ENCODE results near the gene LTA. TPM values are rescaled to one million over a fixed set of nuclear protein-coding genes. Genes with fewer than 3 reads are reported as not detected.

The LTA gene
- total RNA-seq, 2 experiments from 2014 or later, result 328 to 335 TPM

DNA sequence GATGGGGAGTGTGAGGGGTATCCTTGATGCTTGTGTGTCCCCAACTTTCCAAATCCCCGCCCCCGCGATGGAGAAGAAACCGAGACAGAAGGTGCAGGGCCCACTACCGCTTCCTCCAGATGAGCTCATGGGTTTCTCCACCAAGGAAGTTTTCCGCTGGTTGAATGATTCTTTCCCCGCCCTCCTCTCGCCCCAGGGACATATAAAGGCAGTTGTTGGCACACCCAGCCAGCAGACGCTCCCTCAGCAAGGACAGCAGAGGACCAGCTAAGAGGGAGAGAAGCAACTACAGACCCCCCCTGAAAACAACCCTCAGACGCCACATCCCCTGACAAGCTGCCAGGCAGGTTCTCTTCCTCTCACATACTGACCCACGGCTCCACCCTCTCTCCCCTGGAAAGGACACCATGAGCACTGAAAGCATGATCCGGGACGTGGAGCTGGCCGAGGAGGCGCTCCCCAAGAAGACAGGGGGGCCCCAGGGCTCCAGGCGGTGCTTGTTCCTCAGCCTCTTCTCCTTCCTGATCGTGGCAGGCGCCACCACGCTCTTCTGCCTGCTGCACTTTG is 3.3 kb downstream of the LTA start, which contains the start of gene TNF:
TNF (plus strand) TSS at position 231 of the 567 bp plus-strand sequence; CDS start at position 408, 177 bp downstream.
- Mint-ChIP-seq H3K27me3 (no peaks in the 10 kb centered on the region), H3K4me1 (peaks cover 62% of the 10 kb centered on the region)

DNA sequence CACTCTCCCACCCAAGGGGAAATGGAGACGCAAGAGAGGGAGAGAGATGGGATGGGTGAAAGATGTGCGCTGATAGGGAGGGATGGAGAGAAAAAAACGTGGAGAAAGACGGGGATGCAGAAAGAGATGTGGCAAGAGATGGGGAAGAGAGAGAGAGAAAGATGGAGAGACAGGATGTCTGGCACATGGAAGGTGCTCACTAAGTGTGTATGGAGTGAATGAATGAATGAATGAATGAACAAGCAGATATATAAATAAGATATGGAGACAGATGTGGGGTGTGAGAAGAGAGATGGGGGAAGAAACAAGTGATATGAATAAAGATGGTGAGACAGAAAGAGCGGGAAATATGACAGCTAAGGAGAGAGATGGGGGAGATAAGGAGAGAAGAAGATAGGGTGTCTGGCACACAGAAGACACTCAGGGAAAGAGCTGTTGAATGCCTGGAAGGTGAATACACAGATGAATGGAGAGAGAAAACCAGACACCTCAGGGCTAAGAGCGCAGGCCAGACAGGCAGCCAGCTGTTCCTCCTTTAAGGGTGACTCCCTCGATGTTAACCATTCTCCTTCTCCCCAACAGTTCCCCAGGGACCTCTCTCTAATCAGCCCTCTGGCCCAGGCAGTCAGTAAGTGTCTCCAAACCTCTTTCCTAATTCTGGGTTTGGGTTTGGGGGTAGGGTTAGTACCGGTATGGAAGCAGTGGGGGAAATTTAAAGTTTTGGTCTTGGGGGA is 4.0 kb downstream of the LTA start:
- H3K4me3 Mint-ChIP-seq, result peak overlapping the region; percentile 93
- H3K27me3 Mint-ChIP-seq, result no peaks in the 10 kb centered on the region
- no peak for DNase-seq
- peak overlapping the region; percentile 99 for H3K27ac Mint-ChIP-seq
- peaks cover 76% of the 10 kb centered on the region for H3K36me3 Mint-ChIP-seq
- peaks cover 58% of the 10 kb centered on the region for H3K4me1 Mint-ChIP-seq
- no peaks in the 10 kb centered on the region for H3K9me3 Mint-ChIP-seq

More for the DNA sequence above, 3.3 kb downstream of the LTA start, which contains the start of gene TNF:
- H3K36me3 Mint-ChIP-seq, result peaks cover 70% of the 10 kb centered on the region
- no peaks in the 10 kb centered on the region for H3K9me3 Mint-ChIP-seq
- peak; percentile 83 for DNase-seq
- H3K27ac Mint-ChIP-seq, result peak within 1 kb of the TSS; percentile 99
- peak within 1 kb of the TSS; percentile 93 for H3K4me3 Mint-ChIP-seq

DNA sequence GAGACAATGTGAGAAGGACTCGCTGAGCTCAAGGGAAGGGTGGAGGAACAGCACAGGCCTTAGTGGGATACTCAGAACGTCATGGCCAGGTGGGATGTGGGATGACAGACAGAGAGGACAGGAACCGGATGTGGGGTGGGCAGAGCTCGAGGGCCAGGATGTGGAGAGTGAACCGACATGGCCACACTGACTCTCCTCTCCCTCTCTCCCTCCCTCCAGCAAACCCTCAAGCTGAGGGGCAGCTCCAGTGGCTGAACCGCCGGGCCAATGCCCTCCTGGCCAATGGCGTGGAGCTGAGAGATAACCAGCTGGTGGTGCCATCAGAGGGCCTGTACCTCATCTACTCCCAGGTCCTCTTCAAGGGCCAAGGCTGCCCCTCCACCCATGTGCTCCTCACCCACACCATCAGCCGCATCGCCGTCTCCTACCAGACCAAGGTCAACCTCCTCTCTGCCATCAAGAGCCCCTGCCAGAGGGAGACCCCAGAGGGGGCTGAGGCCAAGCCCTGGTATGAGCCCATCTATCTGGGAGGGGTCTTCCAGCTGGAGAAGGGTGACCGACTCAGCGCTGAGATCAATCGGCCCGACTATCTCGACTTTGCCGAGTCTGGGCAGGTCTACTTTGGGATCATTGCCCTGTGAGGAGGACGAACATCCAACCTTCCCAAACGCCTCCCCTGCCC is 4.9 kb downstream of the LTA start:
- peak overlapping the region; percentile 99 for H3K27ac Mint-ChIP-seq
- peaks cover 51% of the 10 kb centered on the region for H3K4me1 Mint-ChIP-seq
- H3K27me3 Mint-ChIP-seq, result no peaks in the 10 kb centered on the region

DNA sequence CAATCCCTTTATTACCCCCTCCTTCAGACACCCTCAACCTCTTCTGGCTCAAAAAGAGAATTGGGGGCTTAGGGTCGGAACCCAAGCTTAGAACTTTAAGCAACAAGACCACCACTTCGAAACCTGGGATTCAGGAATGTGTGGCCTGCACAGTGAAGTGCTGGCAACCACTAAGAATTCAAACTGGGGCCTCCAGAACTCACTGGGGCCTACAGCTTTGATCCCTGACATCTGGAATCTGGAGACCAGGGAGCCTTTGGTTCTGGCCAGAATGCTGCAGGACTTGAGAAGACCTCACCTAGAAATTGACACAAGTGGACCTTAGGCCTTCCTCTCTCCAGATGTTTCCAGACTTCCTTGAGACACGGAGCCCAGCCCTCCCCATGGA is 5.5 kb downstream of the LTA start:
- Mint-ChIP-seq H3K4me3 (peak overlapping the region; percentile 93), H3K9me3 (no peaks in the 10 kb centered on the region), H3K4me1 (peaks cover 54% of the 10 kb centered on the region), H3K27ac (peak overlapping the region; percentile 99), H3K36me3 (peaks cover 83% of the 10 kb centered on the region), H3K27me3 (no peaks in the 10 kb centered on the region)
- DNase-seq, result no peak

More for the DNA sequence above, 4.9 kb downstream of the LTA start:
- Mint-ChIP-seq H3K36me3 (peaks cover 85% of the 10 kb centered on the region), H3K9me3 (no peaks in the 10 kb centered on the region), H3K4me3 (peak overlapping the region; percentile 93)
- no peak for DNase-seq

DNA sequence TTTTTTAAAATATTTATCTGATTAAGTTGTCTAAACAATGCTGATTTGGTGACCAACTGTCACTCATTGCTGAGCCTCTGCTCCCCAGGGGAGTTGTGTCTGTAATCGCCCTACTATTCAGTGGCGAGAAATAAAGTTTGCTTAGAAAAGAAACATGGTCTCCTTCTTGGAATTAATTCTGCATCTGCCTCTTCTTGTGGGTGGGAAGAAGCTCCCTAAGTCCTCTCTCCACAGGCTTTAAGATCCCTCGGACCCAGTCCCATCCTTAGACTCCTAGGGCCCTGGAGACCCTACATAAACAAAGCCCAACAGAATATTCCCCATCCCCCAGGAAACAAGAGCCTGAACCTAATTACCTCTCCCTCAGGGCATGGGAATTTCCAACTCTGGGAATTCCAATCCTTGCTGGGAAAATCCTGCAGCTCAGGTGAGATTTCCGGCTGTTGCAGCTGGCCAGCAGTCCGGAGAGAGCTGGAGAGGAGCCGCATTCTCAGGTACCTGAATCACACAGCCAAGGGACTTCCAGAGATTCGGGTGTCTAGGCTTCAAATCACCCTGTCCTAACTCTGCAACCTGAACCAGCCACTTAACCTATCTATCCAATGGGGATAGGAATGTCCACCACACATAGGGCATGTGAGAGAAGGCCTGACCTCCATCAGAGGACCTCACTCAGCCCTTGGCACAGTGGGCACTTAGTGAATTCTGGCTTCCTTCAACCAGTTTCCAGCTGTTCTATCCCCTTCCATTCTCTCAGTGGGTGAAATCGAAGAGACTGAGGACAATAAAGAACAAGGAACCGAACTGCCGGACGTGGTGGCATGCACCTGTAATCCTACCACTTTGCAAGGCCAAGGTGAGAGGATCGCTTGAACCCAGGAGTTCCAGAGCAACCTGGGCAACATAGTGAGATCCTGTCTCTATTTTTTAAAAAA is 6.4 kb downstream of the LTA start:
- Mint-ChIP-seq H3K4me1 (peaks cover 52% of the 10 kb centered on the region), H3K27me3 (no peaks in the 10 kb centered on the region), H3K27ac (peak overlapping the region; percentile 92), H3K9me3 (no peaks in the 10 kb centered on the region), H3K36me3 (peaks cover 78% of the 10 kb centered on the region), H3K4me3 (peak overlapping the region; percentile 93)
- DNase-seq, result no peak

DNA sequence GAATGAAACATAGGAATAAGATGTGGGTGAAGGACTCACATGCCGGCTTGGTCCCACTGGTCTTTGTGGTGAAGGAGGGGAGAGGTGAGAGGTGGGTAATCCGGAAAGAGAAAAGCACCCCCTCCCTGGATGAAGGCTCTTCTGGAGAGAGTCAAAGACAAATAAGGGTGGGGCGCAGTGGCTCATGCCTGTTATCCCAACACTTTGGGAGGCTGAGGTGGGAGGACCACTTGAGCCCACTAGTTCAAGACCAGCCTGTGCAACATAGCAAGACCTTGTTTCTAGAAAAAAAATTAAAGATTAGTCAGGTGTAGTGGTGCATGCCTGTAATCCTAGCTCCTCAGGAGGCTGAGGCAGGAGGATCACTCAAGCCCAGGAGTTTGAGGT is 7.0 kb downstream of the LTA start:
- Mint-ChIP-seq H3K4me3 (peak overlapping the region; percentile 93), H3K36me3 (peaks cover 72% of the 10 kb centered on the region), H3K27ac (peak overlapping the region; percentile 92), H3K9me3 (no peaks in the 10 kb centered on the region), H3K4me1 (peaks cover 49% of the 10 kb centered on the region), H3K27me3 (no peaks in the 10 kb centered on the region)
- no peak for DNase-seq

DNA sequence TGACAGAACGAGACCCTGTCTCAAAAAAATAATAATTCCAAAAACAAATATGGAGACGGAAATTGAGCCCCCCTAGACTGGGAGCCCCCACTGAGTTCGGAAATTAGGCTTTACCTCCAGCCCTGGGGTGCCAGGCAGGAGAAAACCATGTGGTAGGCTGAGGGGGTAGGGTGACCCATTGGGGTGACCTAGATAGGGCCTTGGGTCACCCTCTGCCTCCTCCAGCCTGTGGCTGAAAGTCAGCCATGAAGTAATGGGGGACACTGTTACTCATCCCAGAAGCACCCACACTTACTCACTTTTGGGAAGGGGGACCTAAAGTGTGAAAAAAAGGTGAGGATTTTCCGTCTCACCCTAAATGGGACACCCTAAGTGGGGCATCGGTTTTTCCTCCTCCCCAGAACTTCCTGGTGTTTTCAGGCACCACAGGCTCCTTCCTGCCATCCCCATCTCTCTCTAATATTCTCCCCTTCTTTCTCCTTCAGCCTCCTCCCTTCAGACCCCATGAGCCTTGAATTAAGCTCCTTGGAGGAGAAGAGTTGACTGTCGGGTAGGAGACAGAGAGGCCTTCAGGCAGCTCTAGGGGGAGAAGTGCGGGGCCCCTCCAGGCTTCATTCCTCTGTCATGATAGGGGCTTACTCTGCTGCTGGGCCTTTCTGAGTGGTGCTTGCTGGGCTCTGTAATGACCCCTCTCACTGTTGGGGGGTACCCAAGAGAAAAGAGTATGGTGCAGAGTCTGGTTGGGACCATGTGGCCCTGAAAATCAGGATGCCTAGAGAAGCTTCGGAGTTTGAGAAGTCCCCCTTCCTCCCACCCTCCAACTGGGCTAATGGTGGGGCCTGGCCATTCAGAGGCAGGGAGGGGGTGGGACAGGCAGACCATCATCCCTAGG is 7.7 kb downstream of the LTA start:
- H3K4me1 Mint-ChIP-seq, result peaks cover 44% of the 10 kb centered on the region
- no peak for DNase-seq
- no peaks in the 10 kb centered on the region for H3K9me3 Mint-ChIP-seq
- peak overlapping the region; percentile 92 for H3K27ac Mint-ChIP-seq
- peak overlapping the region; percentile 93 for H3K4me3 Mint-ChIP-seq
- H3K36me3 Mint-ChIP-seq, result peaks cover 69% of the 10 kb centered on the region
- no peaks in the 10 kb centered on the region for H3K27me3 Mint-ChIP-seq

DNA sequence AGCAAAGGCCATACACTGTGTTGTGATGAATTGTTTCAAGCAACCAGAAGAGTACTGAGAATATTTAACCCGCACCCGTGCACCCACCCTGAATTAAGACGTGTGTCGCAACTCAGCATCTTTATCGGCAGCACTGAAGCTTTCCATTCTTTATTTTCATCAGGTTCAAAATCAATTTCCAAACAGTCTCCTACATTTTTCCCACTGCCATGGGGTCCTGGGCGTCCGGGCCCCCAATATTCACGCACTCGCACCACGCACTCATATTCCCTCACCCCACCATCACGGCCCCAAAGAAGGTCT is 8.3 kb downstream of the LTA start:
- Mint-ChIP-seq H3K27me3 (no peaks in the 10 kb centered on the region), H3K9me3 (no peaks in the 10 kb centered on the region), H3K4me3 (peak overlapping the region; percentile 93), H3K4me1 (peaks cover 39% of the 10 kb centered on the region), H3K27ac (peak overlapping the region; percentile 92), H3K36me3 (peaks cover 66% of the 10 kb centered on the region)
- no peak for DNase-seq

DNA sequence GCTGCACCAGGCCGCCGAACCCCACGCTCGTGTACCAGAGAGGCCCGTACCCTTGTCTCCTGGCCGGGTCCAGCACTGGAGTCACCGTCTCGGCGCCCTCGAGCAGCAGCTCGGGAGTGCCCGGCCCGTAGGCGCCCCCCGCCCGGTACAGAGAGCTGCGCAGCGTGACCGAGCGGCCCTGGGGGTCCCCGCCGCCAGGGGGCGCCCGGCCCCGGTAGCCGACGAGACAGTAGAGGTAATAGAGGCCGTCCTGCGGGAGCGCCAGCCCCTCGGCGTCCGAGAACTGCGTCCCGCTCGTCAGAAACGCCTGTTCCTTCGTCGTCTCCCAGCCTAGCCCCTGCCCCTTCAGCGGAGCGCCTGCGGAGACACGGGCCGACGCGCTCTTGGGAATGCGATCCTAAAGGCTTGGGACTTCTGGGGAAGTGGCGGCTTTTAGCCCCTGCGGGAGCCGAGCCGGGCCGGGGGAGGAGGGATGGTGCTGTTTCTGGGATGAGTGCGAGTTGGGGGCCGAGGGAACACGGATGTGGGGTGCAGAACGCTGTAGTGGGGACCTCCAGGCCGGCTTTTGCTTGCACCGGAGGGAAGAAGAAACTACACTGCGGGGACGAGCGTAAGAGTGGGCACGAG is 8.8 kb downstream of the LTA start:
- peak overlapping the region; percentile 92 for H3K27ac Mint-ChIP-seq
- peak overlapping the region; percentile 93 for H3K4me3 Mint-ChIP-seq
- peaks cover 43% of the 10 kb centered on the region for H3K4me1 Mint-ChIP-seq
- no peaks in the 10 kb centered on the region for H3K27me3 Mint-ChIP-seq
- no peaks in the 10 kb centered on the region for H3K9me3 Mint-ChIP-seq
- H3K36me3 Mint-ChIP-seq, result peaks cover 63% of the 10 kb centered on the region
- DNase-seq, result peak; percentile 92

DNA sequence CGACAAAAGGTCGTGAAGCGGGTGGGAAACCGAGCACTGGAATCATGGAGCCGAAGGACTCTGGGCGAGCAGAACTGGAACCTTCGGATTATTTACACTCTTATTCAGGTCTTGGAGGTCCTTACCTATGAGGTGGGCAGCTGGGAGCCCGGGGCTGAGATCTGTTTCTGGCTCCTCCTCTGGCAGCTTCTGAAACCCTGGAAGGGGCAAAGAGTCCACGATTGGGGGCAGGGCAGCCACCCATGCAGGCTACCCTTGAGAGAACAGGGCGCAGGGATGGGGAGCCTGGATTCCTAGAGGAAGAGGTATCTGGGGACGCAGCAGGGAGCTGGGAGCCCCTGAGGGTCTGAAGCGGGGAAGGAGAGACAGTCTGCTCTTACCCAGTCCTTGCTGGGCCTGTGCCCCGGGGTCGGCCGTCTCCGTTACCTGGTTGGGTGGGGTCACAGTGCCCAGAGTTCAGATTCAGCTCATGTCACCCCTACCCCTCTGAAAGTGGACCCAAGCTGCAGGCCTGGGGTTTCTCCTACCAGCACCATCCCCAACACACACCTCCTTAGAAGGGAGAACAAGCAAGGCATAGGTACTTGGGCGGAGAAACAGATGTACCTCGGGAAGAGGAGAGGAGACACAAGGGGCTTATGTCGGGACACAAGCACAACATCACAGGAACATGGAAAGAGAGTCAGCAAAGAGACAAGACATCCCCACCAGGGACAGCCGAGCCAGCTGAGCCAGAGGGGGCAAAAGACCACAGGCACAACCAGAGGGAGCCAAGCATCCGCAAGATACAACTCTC is 9.5 kb downstream of the LTA start:
- H3K27me3 Mint-ChIP-seq, result no peaks in the 10 kb centered on the region
- H3K36me3 Mint-ChIP-seq, result peaks cover 56% of the 10 kb centered on the region
- peaks cover 50% of the 10 kb centered on the region for H3K4me1 Mint-ChIP-seq
- peak overlapping the region; percentile 93 for H3K4me3 Mint-ChIP-seq
- DNase-seq, result no peak
- peak overlapping the region; percentile 92 for H3K27ac Mint-ChIP-seq
- no peaks in the 10 kb centered on the region for H3K9me3 Mint-ChIP-seq

DNA sequence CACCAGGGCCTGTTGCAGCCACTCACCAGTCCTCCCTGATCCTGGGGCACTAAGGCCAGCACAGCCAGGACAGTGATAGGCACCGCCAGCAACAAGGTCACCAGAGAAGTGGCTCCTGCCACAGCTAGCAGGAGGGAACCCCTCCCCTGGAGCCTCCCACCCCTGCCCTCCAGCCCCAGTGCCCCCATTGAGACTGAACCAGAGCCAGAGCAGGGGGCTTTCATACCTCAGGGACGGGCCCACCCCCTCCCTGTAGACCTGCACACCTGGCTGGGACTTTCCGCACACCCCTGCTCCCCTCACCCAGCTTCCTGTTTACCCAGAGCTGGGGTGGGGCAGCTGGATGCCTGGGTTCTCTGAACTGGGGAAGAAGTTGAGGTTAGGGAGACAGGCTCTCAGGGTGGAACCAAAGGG is 10.1 kb downstream of the LTA start, which contains the start of gene LTB:
LTB (minus strand) TSS at position 195 of the 414 bp plus-strand sequence; CDS start at position 188, 7 bp downstream.
- DNase-seq, result peak; percentile 55
- peaks cover 55% of the 10 kb centered on the region for H3K4me1 Mint-ChIP-seq
- no peaks in the 10 kb centered on the region for H3K9me3 Mint-ChIP-seq
- H3K36me3 Mint-ChIP-seq, result peaks cover 50% of the 10 kb centered on the region
- H3K27ac Mint-ChIP-seq, result peak within 1 kb of the TSS; percentile 92
- no peaks in the 10 kb centered on the region for H3K27me3 Mint-ChIP-seq
- H3K4me3 Mint-ChIP-seq, result peak within 1 kb of the TSS; percentile 93

DNA sequence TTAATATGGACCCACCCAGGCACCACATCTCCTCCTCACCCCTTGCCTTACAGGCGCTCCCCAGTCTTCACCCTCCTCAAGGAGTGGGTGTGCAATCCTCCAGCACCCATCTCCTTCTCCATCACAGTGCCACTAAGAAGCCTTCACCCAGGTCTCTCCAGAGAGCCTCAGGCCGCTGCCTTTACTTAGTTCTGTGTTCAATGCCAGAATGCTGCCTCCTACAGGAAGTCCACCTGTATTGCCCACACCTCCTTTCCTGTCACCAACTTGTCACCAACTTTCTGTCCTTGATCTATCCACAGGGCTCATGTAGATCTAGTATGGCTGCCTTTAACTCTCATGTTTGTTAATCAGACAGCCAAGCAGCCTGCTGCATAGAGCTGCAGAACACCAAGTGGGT is 13.4 kb downstream of the LTA start:
- Mint-ChIP-seq H3K9me3 (no peaks in the 10 kb centered on the region), H3K4me1 (peaks cover 52% of the 10 kb centered on the region), H3K36me3 (peaks cover 33% of the 10 kb centered on the region), H3K4me3 (peak overlapping the region; percentile 78), H3K27me3 (no peaks in the 10 kb centered on the region), H3K27ac (peak overlapping the region; percentile 96)
- peak; percentile 39 for DNase-seq

DNA sequence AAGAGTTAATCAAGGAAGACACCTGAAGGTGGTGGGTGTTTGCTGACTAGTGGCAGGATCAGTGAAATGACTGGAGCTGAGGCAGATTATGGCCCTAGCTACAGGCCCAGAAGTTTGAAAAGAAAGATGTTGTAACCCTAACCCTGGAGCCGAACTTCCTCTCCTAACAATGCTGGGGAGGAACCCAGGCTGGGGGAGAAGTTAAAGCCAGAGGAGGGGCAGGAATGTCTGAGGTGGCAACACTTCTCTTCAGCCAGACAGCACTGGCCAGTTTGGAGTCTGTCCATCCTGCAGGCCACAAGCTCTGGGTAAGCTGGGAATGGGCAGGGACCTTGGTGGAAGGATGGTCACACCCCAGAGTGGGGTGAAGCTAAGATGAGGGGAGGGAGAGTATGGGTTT is 13.9 kb downstream of the LTA start, which contains the start of gene LST1:
LST1 (plus strand) TSS at position 270 of the 400 bp plus-strand sequence. CDS start 1,023 bp downstream, outside the sequence.
- Mint-ChIP-seq H3K9me3 (no peaks in the 10 kb centered on the region), H3K36me3 (peaks cover 29% of the 10 kb centered on the region), H3K4me3 (peak within 1 kb of the TSS; percentile 78), H3K27ac (peak within 1 kb of the TSS; percentile 96), H3K27me3 (no peaks in the 10 kb centered on the region), H3K4me1 (peaks cover 53% of the 10 kb centered on the region)
- no peak for DNase-seq

Data from activated naive CD8-positive, alpha-beta T cell treated with anti-CD3 and anti-CD28 coated beads for 36 hours (primary cell).